ENCODE results near the gene FAM47A. TPM values are rescaled to one million over a fixed set of nuclear protein-coding genes. Genes with fewer than 3 reads are reported as not detected.

FAM47A gene
- total RNA-seq, 2 experiments from 2014 or later, result not detected

DNA sequence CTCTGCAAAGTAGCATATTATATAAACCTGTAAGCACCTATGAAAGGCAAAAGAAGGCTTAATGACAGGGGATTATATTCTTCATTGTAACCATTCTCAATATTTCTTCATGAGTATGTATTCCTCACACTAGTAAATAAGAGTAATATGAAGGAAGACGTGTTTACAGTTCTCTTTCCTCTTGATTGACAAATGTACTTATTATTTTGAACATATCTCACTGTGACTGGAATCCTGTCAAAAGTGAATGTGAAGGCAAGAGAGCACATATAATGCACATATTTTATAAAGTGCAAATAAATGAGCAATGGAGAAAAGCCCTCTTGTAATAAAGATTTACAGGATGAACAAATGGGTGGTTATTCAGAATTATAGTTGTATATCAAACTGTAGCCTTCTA is 19.7 kb downstream of the FAM47A start:
- no peak overlapping the region for H2AFZ ChIP-seq (ENCODE audit: low read length)
- no peaks in the 10 kb centered on the region for H3K79me2 ChIP-seq (ENCODE audit: insufficient read depth, low read depth, low read length)
- CTCF ChIA-PET (ENCODE audit: unreplicated experiment), result no interaction called here
- POLR2A ChIA-PET, result no interaction called here
- H3K4me2 ChIP-seq (ENCODE audit: low read length), result no peak overlapping the region
- H3K4me1 ChIP-seq (ENCODE audit: insufficient read depth, low read length, poor library complexity, severe bottlenecking), result no peaks in the 10 kb centered on the region
- no peak for TF ChIP-seq EZH2phosphoT487 (IDR thresholded peaks at IDR 0.05; ENCODE audit: borderline replicate concordance, low read depth, low read length)
- TF ChIP-seq, protein P1, sequence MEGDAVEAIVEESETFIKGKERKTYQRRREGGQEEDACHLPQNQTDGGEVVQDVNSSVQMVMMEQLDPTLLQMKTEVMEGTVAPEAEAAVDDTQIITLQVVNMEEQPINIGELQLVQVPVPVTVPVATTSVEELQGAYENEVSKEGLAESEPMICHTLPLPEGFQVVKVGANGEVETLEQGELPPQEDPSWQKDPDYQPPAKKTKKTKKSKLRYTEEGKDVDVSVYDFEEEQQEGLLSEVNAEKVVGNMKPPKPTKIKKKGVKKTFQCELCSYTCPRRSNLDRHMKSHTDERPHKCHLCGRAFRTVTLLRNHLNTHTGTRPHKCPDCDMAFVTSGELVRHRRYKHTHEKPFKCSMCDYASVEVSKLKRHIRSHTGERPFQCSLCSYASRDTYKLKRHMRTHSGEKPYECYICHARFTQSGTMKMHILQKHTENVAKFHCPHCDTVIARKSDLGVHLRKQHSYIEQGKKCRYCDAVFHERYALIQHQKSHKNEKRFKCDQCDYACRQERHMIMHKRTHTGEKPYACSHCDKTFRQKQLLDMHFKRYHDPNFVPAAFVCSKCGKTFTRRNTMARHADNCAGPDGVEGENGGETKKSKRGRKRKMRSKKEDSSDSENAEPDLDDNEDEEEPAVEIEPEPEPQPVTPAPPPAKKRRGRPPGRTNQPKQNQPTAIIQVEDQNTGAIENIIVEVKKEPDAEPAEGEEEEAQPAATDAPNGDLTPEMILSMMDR (conservative IDR thresholded peaks at IDR 0.05; ENCODE audit: low read length), result no peak
- no peak for DNase-seq (ENCODE audit: low spot score)
- H3K9me3 ChIP-seq (ENCODE audit: low read length), result no peaks in the 10 kb centered on the region
- no peak overlapping the region for H3K27ac ChIP-seq (ENCODE audit: low read depth, low read length, poor library complexity, severe bottlenecking)
- no peak overlapping the region for H3K4me3 ChIP-seq (ENCODE audit: low read depth, low read length, poor library complexity, severe bottlenecking)
- intact Hi-C loops (cut with micrococcal nuclease; ENCODE audit: unreplicated experiment), result no loop called here
- no peaks in the 10 kb centered on the region for H3K9me2 ChIP-seq (ENCODE audit: insufficient read depth, low read length)
- BruUV-seq (replicated peaks), result no TSS peak
- H3K36me3 ChIP-seq (ENCODE audit: insufficient read depth, low read length), result no peaks in the 10 kb centered on the region
- H4K20me1 ChIP-seq (ENCODE audit: insufficient read depth, low read length), result no peaks in the 10 kb centered on the region
